Measurements from ENCODE around the gene SARDH.

The SARDH gene

GRCh38 chr9:133775291-133775690, 37.1 kb upstream of the SARDH start:
- no peak overlapping the region for H3K4me3 ChIP-seq (replicated peaks in 1 of 2; ENCODE audit: low read depth in 2 of 2, low read length in 2 of 2)
- no peak for DNase-seq (ENCODE audit: low read depth in 2 of 2)
- TF ChIP-seq CTCF (IDR thresholded peaks at IDR 0.05; ENCODE audit: low read depth, low read length), result no peak

- no peak overlapping the region for H3K4me3 ChIP-seq (replicated peaks in 1 of 2; ENCODE audit: low read depth in 2 of 2, low read length in 2 of 2)
- no peak for TF ChIP-seq CTCF (IDR thresholded peaks at IDR 0.05; ENCODE audit: low read depth, low read length)
- no peak for DNase-seq (ENCODE audit: low read depth in 2 of 2)
Measured at GRCh38 chr9:133774799-133775198, 36.6 kb upstream of the SARDH start.

GRCh38 chr9:133773889-133774655, 35.9 kb upstream of the SARDH start:
- H3K4me3 ChIP-seq (replicated peaks in 1 of 2; ENCODE audit: low read depth in 2 of 2, low read length in 2 of 2), result no peak overlapping the region
- no peak for DNase-seq (ENCODE audit: low read depth in 2 of 2)
- no peak for TF ChIP-seq CTCF (IDR thresholded peaks at IDR 0.05; ENCODE audit: low read depth, low read length)

- TF ChIP-seq CTCF (IDR thresholded peaks at IDR 0.05; ENCODE audit: low read depth, low read length), result no peak
- DNase-seq (ENCODE audit: low read depth in 2 of 2), result no peak
Measured at GRCh38 chr9:133772581-133772980, 34.4 kb upstream of the SARDH start.

GRCh38 chr9:133771486-133772482, 33.6 kb upstream of the SARDH start:
- no peak for TF ChIP-seq CTCF (IDR thresholded peaks at IDR 0.05; ENCODE audit: low read depth, low read length)
- no peak overlapping the region for H3K4me3 ChIP-seq (replicated peaks in 1 of 2; ENCODE audit: low read depth in 2 of 2, low read length in 2 of 2)
- DNase-seq (ENCODE audit: low read depth in 2 of 2), result no peak

More at GRCh38 chr9:133772581-133772980, 34.4 kb upstream of the SARDH start:
- H3K4me3 ChIP-seq (replicated peaks in 1 of 2; ENCODE audit: low read depth in 2 of 2, low read length in 2 of 2), result no peak overlapping the region

- H3K4me3 ChIP-seq (replicated peaks in 1 of 2; ENCODE audit: low read depth in 2 of 2, low read length in 2 of 2), result no peak overlapping the region
- no peak for TF ChIP-seq CTCF (IDR thresholded peaks at IDR 0.05; ENCODE audit: low read depth, low read length)
- DNase-seq (ENCODE audit: low read depth in 2 of 2), result no peak
Measured at GRCh38 chr9:133770076-133770777, 32.1 kb upstream of the SARDH start.
